CD4-positive, alpha-beta T cell treated with Interleukin-2 at 100 ng/mL for 4 hours (primary cell): ENCODE measurements around the gene ABCA4.
"Not testable (repeated sequence)": the region's sequence is repeated elsewhere in the genome, so short reads cannot be mapped to it uniquely, and the experiment has no call there.

Experiments used
- DNase-seq: peaks from one replicate; pipeline ENCODE4 v3.0.0-alpha.2; 2020; ENCODE audit warnings: low spot score

Gene ABCA4

DNA sequence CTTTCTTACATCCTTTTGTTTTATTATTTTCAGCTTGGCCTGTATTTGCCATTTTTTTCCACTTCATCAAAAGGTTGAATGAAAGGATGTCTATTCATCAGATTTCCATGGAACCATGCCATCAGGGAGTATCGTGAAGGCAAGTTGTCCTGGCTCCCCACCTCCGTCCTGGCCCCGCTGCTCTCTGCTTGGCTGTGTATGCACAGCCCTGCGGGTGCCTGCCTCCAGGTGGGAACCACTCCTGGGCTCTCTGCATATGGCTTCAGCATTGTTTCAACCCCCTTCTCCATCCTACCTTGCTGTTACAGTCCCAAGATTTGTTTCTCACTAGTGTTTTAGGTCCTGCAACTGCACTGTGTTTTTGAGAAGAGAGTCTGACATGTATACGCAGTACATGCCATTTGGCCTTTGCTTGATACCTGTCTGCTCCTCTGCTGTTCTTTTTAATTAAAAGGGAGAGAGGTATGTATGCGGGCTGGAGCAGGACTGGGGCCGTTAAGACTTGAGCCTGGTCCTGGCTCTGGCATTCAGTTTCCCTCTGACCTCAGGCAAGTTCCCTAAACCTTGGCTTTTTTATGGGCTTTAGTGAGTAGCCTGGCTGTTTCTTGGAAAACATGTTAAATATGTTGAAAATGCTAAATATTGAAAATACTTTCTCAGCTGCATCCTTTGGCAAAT is 141.8 kb downstream of the ABCA4 start:
- DNase-seq, result no peak

DNA sequence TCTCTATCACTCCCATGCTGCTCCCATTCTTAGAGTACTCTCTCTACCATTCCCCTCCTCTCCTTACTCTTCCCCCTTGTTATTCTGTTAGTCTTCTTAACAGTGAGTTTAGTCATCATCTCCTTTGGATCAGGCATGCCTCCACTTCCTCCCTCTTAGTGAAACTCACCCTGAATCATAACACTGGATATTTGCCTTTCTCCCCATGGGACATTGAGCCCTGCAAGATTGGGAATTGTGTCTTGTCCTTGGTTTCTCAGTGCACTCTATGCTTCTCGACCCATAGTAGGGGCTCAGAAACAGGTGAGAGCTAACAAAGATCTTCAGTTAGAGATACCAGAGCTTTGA is 143.4 kb downstream of the ABCA4 start:
- DNase-seq, result no peak

DNA sequence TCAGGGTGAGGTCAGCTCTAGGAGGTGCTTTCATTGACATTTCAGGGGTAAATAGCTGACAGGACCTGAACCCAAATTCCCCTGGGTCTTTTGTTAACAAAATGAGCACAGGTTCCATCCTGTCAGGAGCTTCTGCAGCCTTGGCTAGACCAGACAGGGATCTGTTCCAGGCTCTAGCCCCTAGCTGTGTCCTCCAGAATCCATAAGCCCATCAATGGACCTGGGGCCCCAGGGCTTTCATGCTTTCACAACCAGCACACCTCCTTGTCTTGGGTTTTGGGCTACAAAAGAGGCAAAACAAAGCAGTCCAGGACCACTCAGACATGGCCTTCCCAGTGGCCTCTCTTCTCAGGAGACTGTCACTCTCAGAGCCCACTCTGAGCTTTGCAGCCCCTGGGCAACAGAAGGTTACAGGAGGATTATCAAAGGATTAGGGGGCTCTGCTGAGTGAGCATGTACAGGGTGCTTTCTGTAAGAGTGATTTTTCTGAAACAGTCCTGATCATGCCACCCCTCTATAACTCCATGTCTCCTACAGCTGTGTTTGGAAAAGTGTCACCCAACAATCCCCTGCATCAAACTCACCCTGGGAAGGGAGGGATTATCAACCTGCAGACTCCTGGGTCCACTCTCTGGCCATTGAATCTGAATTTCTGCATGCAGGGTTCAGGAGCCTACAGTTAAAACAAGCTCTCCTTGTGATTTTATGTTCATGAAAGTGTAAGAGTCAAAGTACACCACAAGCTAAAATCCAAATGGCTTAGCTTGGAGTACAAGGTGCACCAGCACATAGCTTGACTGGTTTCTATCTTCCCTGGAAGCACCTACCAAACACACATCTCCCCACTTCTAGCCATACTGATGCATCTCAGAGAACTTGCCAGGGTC is 144.0 kb downstream of the ABCA4 start:
- DNase-seq, result no peak

DNA sequence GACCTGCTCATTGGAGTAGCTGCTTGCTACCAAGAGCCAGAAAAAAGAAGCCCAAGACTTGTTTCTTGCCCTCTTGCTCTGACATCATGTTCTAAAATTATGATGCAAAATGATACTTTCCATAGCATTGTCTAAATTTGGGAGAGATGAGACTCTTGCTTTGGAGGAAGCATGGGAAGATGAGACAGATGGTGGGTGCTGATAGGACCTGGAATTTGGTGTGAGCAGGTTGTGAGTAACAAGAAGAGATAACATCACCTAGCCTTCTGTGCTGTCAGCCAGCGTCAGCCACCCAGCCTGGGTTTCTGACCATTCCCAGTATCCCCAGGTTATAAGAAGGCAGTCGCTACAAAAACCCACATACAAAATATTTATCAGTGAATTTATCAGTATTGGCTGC is 144.7 kb downstream of the ABCA4 start:
- DNase-seq, result no peak

DNA sequence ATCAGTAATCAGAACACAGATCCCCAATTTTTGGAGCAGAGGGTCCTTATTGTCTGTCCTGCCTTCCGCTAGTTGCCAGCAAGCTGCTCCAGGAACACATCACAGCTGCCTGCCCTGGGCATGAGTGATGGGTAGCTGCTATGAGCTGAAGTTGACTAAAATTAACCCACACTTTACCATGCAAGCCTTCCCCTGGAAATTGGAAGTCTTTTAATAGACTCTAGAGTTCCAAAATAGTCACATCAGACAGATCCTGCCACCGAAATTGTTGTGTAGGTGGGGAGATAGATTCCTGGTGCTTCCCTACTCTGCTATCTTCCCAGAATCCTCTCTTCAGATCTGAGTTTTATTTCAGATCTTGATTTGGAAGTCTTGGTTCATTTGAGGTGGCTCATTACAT is 148.6 kb downstream of the ABCA4 start:
- DNase-seq, result no peak

DNA sequence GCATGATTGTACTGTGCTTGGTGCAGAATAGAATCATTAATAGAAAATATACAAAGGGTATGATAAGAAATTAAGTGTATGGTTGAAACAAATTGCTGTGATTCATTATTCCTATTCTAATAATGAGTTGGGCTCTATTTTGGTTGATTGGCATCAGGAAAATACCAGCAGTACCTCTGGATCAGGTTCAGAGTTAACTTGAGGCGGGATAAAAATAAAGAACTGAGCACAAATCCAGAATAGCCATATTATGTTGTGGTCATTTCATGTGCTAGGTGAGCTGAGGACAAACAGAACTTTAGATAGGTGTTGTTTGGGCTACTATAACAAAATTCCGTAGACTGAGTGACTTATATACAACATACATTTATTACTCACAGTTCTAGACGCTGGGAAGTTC is 151.1 kb downstream of the ABCA4 start:
- DNase-seq, result no peak

DNA sequence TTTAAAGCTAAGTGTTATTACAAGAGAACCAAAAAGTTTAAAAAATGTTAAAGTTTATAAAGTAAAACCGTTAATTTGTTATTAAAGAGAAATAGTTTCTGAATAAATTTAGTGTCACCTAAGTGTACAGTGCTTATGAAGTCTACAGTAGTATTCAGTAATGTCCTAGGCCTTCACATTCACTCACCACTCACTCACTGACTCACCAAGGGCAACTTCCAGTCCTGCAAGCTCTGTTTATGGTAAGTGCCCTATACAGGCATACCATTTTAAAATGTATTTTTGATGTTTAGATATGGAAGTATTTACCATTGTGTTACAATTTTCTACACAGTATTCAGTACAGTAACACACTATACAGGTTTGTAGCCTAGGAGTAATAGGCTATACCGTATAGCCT is 151.6 kb downstream of the ABCA4 start:
- DNase-seq, result no peak

DNA sequence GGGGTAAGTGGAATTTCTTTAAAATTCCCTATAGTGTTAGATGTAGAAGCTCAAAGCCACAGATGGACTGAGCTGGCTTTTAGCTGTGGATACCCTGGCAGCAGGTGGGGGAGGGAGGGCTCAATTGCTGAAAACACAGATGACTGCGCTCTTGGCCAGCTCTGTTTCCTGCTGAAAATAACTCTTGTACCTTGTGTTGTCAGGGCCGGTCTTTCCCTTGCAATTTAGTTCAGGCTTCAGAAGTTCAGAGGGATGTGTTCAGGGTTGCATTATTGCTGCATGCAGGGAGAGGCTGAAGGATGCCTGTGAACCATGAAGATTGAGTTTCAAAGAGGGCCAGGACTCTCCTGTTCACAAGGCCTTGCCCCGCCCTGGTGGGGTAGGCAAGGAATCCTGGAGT is 153.6 kb downstream of the ABCA4 start:
- no peak for DNase-seq

DNA sequence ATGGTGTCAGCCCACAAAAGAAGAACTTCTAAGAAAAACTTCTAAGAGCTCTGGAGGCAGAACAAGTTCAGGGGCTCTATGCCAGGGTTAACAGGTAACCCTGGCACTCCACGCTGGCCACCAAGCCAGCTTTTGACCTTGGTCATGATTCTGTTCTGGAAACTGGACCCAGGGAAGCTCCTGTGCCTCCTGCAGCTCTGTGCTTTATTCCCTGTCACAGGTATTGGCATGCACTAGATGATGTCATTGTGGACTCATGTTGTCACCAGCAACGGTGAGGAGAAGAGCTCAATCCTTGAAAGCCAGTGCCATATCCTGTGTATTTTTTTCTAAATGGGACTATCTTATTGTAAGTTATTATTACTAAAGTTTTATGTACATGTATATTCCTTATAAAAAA is 155.1 kb downstream of the ABCA4 start:
- DNase-seq, result no peak

DNA sequence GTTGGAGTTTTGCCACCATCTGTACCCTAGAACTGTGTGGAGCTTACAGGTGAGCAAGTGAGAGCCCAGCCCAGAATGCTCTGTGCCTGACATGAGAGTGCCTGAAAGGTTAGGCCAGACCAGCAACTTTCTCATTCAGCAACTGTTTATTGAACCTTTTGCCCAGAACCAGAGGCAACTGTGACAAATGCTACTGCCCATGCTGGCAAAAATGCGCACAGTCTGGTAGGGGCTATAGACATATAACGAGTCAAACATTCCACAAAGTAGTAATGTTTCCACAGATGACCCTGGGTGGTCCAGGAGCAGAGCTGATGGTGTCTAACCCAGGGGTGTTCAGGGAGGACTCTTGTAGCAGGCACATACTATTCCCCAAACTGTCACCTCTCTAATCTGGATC is 155.7 kb downstream of the ABCA4 start:
- DNase-seq, result no peak

DNA sequence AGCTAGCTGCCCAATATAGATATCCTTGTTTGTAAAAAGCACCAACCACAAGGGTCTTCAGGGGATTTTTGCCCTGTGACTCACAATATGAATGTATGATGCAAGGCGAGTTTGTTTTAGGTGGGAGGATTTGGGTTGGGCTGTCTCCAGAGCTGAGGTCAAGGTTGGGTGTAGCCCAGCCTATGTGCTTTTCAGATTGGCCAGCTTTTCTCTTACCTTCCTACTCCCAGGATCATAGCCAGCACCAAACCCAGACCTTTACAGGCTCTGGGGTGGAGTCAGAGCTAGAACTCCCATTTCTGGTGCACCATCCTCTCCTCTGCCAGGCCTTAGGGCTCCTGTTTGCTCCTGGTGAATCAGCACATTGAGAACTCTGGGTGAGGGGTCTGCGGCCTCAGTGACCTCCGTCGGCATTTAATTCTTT is 156.2 kb downstream of the ABCA4 start:
- DNase-seq, result no peak

DNA sequence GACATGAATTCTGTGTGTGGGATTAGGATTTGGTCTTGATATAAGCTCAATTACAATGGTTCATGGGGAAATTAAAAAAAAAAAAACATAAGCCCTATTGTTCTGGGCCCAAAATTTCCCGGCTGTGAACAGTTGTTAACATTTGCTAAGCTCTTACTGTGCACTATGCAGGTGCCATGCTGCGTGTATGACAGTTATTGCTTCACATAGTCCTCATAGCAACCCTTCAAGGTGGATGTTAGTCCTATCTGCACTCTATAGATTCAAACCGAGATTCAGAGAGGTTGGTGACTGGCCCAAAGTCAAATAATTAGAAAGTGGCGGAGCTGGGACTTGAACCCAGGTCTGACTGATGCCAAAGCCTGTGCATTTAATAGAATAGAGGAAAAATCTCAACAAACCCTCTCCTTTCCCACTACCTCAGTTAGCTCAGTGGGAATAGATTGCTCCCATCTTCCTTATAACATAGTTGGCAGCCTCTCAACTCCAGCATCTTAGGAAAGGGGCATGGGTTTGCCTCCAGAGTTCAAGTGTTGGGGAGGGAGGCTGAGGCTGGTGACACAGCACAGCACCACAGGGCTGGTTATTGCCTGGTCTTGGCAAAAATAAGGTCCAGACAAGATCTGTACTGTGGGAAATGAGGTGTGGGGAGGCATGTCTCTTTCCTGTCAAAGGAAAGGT is 156.7 kb downstream of the ABCA4 start:
- no peak for DNase-seq

DNA sequence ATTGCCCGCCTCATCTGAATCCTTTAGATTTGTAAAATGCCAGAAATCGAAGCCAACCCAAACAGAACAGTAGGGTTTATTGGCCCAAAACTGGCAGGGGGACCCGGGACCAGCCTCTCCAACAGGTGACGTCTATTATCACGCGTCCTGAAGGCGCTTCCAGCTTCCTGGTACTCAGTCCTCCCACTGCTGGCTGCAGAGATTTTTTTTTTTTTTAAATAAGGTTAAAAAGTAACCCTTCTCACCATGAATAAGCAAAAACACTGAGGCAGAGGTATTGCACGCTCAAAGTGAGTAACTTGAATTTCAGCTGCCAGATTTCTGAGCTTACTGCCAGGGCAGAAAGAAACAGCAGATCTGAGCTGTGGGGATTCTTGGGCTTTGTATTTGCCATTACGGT is 157.4 kb downstream of the ABCA4 start:
- DNase-seq, result no peak

DNA sequence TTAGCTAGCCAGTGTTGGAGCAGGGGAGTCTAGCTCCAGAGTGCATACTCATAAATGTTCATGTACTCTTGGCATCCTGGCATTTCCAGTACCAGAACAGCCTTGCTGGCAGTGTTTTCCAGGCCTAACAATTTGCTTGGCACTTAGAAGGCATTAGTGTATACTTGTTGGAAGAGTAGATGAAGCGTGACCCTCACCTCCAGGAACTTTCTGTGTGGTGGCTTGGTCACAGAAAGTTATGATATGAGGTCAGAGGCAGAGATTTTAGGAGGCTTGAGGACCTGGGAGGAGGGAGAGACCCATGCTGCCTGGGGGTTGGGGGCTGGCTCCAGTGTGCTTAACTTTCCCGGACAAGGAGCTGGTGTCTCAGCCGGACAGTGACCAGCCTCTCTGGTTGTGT is 159.0 kb downstream of the ABCA4 start:
- no peak for DNase-seq

DNA sequence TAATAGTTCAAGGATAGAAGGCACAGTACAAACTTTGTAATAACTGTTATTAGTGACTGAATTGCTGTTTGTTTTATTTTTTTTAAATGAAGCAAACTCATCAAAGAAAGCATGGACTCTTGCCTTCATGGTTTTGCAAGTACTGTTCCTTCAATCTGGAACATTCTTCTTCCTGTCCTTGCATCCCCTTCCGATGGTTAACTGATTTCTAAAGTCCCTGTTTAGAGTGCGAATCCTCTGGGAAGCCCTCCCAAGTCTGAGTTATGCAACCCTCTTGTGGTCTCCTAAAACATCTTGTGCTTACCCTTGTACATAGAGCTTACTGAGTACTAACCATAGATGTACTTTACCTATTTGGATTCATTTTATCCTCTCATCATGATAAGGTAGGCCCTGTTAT is 159.5 kb downstream of the ABCA4 start:
- no peak for DNase-seq

DNA sequence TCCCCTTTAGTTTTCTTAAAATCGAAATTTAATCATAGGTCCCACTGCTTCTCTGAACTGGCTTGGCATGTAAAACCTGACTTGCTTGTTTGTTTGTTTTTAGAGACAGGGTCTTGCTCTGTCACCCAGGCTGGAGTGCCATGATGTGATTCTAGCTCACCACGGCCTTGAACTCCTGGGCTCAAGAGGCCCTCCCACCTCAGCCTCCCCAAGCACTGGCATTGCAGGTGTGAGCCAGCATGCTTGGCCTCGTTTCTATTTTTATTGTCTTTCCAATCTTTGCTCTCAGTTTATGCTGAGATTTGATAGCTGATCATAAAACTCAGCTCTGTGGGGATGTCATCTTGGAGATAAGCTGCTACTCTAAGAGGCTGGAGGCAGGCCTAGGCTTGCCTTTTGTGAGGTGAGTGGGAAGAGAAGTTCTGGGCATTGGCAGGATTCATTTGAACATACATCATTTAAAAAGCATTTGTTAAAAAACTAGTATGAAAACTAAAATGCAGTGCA is 160.3 kb downstream of the ABCA4 start:
- no peak for DNase-seq

DNA sequence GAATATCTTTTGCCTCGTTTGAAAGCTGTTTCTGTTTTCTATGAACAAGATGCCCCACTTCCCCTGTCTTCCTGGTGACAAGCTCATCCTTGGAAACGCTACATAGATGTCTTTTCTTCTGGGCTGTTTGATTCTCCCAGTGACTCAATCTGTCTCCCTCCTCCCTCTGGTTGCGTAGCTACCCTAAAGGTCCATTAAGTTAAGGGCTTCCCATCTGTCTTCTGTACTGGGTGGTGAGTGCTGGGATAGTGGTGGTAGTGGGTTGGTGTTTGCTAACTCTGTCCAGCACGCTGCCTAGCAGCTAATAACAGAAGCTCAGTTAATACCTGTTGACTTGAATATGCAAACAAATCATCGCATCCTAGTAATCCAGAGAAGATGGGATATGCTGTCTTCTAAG is 161.5 kb downstream of the ABCA4 start:
- DNase-seq, result no peak

DNA sequence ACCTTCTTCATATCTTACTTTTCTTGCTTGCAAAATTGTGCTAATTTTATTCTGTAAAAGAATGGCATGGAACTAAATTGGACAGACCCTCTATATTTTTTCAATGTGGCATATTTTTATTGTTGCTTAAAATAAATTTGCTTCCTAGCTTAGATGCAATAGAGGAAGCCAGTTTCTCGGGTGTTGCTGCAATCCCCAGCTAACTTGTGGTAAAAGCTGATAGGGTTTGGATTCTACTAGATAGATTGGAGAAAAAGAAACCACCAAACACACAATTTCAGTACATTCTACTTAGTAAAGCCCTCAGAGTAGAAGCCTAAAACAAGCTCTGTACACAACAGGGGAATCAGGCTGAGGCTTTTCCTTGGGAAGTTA is 162.2 kb downstream of the ABCA4 start:
- no peak for DNase-seq

DNA sequence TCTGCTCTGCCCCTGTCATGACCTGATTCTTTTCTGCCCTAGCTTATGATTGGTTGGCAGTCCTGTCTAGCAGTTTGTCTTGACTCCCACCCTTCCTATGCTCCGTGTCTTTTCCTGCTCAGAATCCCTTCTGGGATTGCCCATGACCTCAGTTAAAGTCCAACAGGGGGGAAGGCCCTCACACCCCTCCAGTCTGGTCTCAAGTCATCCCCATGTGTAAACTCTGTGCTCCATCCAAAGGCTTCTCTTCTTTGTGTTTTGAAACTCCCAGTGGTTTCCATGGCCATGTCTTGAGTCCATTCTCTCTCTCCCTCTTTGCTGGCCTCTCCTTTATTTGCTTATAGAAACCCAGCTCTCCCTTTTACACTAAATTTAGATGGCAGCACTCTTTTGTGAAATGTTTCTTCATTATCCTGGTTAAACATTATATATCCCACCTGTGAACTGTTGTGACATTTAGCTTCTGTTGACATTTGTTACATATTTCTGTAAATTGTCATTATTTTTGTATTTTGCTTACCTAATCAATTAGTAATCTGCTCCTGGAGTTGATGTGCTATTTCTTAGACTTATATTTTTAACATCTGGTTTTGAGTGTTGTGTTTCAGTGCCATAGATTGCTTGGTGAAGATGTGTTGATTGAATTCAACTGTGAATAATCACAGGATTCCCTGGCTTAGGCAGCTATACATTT is 162.8 kb downstream of the ABCA4 start:
- DNase-seq, result no peak

DNA sequence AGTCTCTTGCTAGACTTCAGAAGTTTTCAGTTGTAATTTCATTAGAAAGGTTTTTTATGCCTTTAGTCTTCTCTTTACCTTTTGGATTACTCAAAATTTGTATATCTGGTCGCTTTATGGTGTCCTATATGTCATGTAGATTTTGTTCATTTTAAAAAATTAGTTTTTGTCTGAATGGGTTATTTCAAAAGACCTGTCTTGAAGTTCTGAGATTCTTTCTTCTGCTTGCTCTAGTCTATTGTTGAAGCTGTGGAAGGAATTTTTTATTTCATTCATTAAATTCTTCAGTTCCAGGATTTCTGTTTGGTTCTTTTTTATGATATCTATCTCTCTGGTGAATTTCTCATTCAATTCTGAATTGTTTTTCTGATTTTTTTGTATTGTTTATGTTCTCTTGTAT is 165.2 kb downstream of the ABCA4 start:
- no peak for DNase-seq

DNA sequence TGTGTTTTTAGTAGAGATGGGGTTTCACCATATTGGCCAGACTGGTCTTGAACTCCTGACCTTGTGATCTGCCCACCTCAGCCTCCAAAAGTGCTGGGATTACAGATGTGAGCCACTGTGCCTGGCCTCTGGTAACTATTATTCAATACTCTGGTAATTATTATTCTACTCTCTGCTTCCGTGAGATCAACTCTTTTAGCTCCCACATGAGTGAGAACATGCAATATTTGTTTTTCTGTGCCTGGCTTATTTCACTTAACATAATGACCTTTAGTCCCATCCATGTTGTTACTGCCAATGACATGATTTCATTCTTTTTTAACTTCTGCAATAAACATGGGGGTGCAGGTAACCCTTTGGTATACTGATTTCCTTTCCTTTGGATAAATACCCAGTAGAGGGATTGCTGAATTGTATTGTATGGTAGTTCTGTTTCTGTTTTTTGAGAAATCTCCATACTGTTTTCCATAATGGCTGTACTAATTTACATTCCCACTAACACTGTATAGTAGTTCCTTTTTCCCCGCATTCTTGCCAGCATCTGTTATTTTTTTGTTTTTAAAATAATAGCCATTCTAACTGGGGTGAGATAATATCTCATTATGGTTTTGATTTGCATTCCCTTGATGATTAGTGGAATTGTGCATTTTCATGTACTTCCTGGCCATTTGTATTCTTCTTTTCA is 173.8 kb downstream of the ABCA4 start:
- DNase-seq, result not testable (repeated sequence)
